Measurements from ENCODE around the gene HS6ST1.
A peak's percentile ranks its signal among the peaks of the same experiment; 100 is the strongest.

The HS6ST1 gene

GRCh38 chr2:128311755-128312341 lies 6.8 kb downstream of the HS6ST1 start:
- no peak overlapping the region for H3K4me3 ChIP-seq (ENCODE audit: low read length)
- TF ChIP-seq CTCF (conservative IDR thresholded peaks at IDR 0.05; ENCODE audit: low read length), result no peak
- no peak for DNase-seq (ENCODE audit: low read depth)

GRCh38 chr2:128311216-128311754 lies 7.4 kb downstream of the HS6ST1 start:
- TF ChIP-seq CTCF (conservative IDR thresholded peaks at IDR 0.05; ENCODE audit: low read length), result no peak
- H3K4me3 ChIP-seq (ENCODE audit: low read length), result no peak overlapping the region

GRCh38 chr2:128310761-128311160 lies 7.9 kb downstream of the HS6ST1 start:
- DNase-seq (ENCODE audit: low read depth), result no peak
- TF ChIP-seq CTCF (conservative IDR thresholded peaks at IDR 0.05; ENCODE audit: low read length), result no peak
- no peak overlapping the region for H3K4me3 ChIP-seq (ENCODE audit: low read length)

More at GRCh38 chr2:128311216-128311754, 7.4 kb downstream of the HS6ST1 start:
- DNase-seq (ENCODE audit: low read depth), result no peak

- no peak for DNase-seq (ENCODE audit: low read depth)
- TF ChIP-seq CTCF (conservative IDR thresholded peaks at IDR 0.05; ENCODE audit: low read length), result no peak
- H3K4me3 ChIP-seq (ENCODE audit: low read length), result no peak overlapping the region
Measured at GRCh38 chr2:128310094-128310716, 8.5 kb downstream of the HS6ST1 start.

GRCh38 chr2:128309280-128310093 lies 9.2 kb downstream of the HS6ST1 start:
- H3K4me3 ChIP-seq (ENCODE audit: low read length), result no peak overlapping the region
- peak; percentile 43 for DNase-seq (ENCODE audit: low read depth)
- TF ChIP-seq CTCF (conservative IDR thresholded peaks at IDR 0.05; ENCODE audit: low read length), result no peak

GRCh38 chr2:128308889-128309279 lies 9.8 kb downstream of the HS6ST1 start:
- no peak overlapping the region for H3K4me3 ChIP-seq (ENCODE audit: low read length)
- DNase-seq (ENCODE audit: low read depth), result no peak
- no peak for TF ChIP-seq CTCF (conservative IDR thresholded peaks at IDR 0.05; ENCODE audit: low read length)
